ENCODE measurements around the gene IGHMBP2. TPM values are rescaled to one million over a fixed set of nuclear protein-coding genes. Genes with fewer than 3 reads are reported as not detected.

Gene IGHMBP2
- total RNA-seq, 2 donors from 2014 or later, result 24.7 to 40.8 TPM

GRCh38 chr11:68859123-68859522 is 44.6 kb upstream of the IGHMBP2 start:
- no peak for TF ChIP-seq CTCF (IDR thresholded peaks at IDR 0.05)
- no peaks in the 10 kb centered on the region for H3K36me3 ChIP-seq
- no peak for ATAC-seq (ENCODE audit: insufficient number of reproducible peaks, low FRiP score, low read depth)
- H3K4me1 ChIP-seq (ENCODE audit: control insufficient read depth in 1 of 2, low read depth in 2 of 2), result peaks cover 0 to 14% of the 10 kb centered on the region in 2 donors
- no peaks in the 10 kb centered on the region for H3K9me3 ChIP-seq
- DNase-seq (ENCODE audit: low spot score), result no peak
- H3K27ac ChIP-seq, result no peak overlapping the region
- no peaks in the 10 kb centered on the region for H3K27me3 ChIP-seq (replicated peaks; ENCODE audit: insufficient read depth)
- no peak overlapping the region for H3K4me3 ChIP-seq

- TF ChIP-seq CTCF (IDR thresholded peaks at IDR 0.05), result no peak
- H3K36me3 ChIP-seq, result no peaks in the 10 kb centered on the region
- H3K4me3 ChIP-seq, result no peak overlapping the region
- no peaks in the 10 kb centered on the region for H3K9me3 ChIP-seq
- DNase-seq (ENCODE audit: low spot score) (no peak), ATAC-seq (ENCODE audit: insufficient number of reproducible peaks, low FRiP score, low read depth) (no peak)
- peaks cover 0 to 6% of the 10 kb centered on the region in 2 donors for H3K4me1 ChIP-seq (ENCODE audit: control insufficient read depth in 1 of 2, low read depth in 2 of 2)
- H3K27ac ChIP-seq, result no peak overlapping the region
- H3K27me3 ChIP-seq (replicated peaks; ENCODE audit: insufficient read depth), result no peaks in the 10 kb centered on the region
Measured at GRCh38 chr11:68862421-68862820, 41.3 kb upstream of the IGHMBP2 start.

GRCh38 chr11:68863553-68864265 is 40.0 kb upstream of the IGHMBP2 start:
- Histone ChIP-seq H3K27me3 (replicated peaks; ENCODE audit: insufficient read depth) (no peaks in the 10 kb centered on the region), H3K4me1 (ENCODE audit: control insufficient read depth in 1 of 2, low read depth in 2 of 2) (peaks cover 0 to 15% of the 10 kb centered on the region in 2 donors), H3K9me3 (no peaks in the 10 kb centered on the region), H3K36me3 (no peaks in the 10 kb centered on the region), H3K4me3 (no peak overlapping the region), H3K27ac (peak overlapping the region in 1 of 2 donors; percentile 57)
- DNase-seq (ENCODE audit: low spot score) (no peak), ATAC-seq (ENCODE audit: insufficient number of reproducible peaks, low FRiP score, low read depth) (peak; percentile 39)
- TF ChIP-seq CTCF (IDR thresholded peaks at IDR 0.05), result no peak

- Histone ChIP-seq H3K9me3 (no peaks in the 10 kb centered on the region), H3K36me3 (no peaks in the 10 kb centered on the region), H3K27me3 (replicated peaks; ENCODE audit: insufficient read depth) (no peaks in the 10 kb centered on the region), H3K27ac (no peak overlapping the region), H3K4me1 (ENCODE audit: control insufficient read depth in 1 of 2, low read depth in 2 of 2) (peaks cover 0 to 23% of the 10 kb centered on the region in 2 donors), H3K4me3 (no peak overlapping the region)
- ATAC-seq (ENCODE audit: insufficient number of reproducible peaks, low FRiP score, low read depth) (no peak), DNase-seq (ENCODE audit: low spot score) (no peak)
- no peak for TF ChIP-seq CTCF (IDR thresholded peaks at IDR 0.05)
Measured at GRCh38 chr11:68865241-68865640, 38.5 kb upstream of the IGHMBP2 start.

- Histone ChIP-seq H3K36me3 (no peaks in the 10 kb centered on the region), H3K27ac (no peak overlapping the region), H3K4me3 (no peak overlapping the region), H3K9me3 (no peaks in the 10 kb centered on the region), H3K4me1 (ENCODE audit: control insufficient read depth in 1 of 2, low read depth in 2 of 2) (peaks cover 18 to 41% of the 10 kb centered on the region in 2 donors), H3K27me3 (replicated peaks; ENCODE audit: insufficient read depth) (no peaks in the 10 kb centered on the region)
- no peak for TF ChIP-seq CTCF (IDR thresholded peaks at IDR 0.05)
- ATAC-seq (ENCODE audit: insufficient number of reproducible peaks, low FRiP score, low read depth) (no peak), DNase-seq (ENCODE audit: low spot score) (no peak)
Measured at GRCh38 chr11:68867066-68867465, 36.6 kb upstream of the IGHMBP2 start.

All from thoracic aorta (tissue), 2 donors.